T-helper 1 cell treated with Interleukin-12 subunit alpha and Interleukin-12 subunit beta and Interleukin-4 antibody, amounts not matched to agents 30 μg/mL and 1 μg/mL, for 36 hours (primary cell): ENCODE data around the gene GRAMD1C.

Source experiments
- H3K27ac Mint-ChIP-seq: one replicate; pipeline ENCODE4 v1.8.0; 2021; ENCODE audit warnings: mild to moderate bottlenecking, mixed read lengths
- H3K27me3 Mint-ChIP-seq: one replicate; pipeline ENCODE4 v1.8.0; 2021; ENCODE audit warnings: low read depth, mixed read lengths
- H3K36me3 Mint-ChIP-seq: one replicate; pipeline ENCODE4 v1.8.0; 2021; ENCODE audit warnings: low read depth, mixed read lengths
- H3K4me1 Mint-ChIP-seq: one replicate; pipeline ENCODE4 v1.8.0; 2021; ENCODE audit warnings: low read depth, mixed read lengths
- H3K4me3 Mint-ChIP-seq: one replicate; pipeline ENCODE4 v1.8.0; 2021; ENCODE audit warnings: mild to moderate bottlenecking, moderate library complexity, mixed read lengths
- H3K9me3 Mint-ChIP-seq: one replicate; pipeline ENCODE4 v1.8.0; 2021; ENCODE audit warnings: mixed read lengths

Gene GRAMD1C

GRCh38 chr3:113952921-113953320 lies 114.3 kb downstream of the GRAMD1C start:
- no peaks in the 10 kb centered on the region for H3K9me3 Mint-ChIP-seq
- H3K36me3 Mint-ChIP-seq, result no peaks in the 10 kb centered on the region
- peaks cover 23% of the 10 kb centered on the region for H3K27me3 Mint-ChIP-seq
- peaks cover 12% of the 10 kb centered on the region for H3K4me1 Mint-ChIP-seq
- H3K27ac Mint-ChIP-seq, result no peak overlapping the region
- H3K4me3 Mint-ChIP-seq, result no peak overlapping the region

- no peaks in the 10 kb centered on the region for H3K36me3 Mint-ChIP-seq
- H3K27me3 Mint-ChIP-seq, result peaks cover 21% of the 10 kb centered on the region
- no peak overlapping the region for H3K4me3 Mint-ChIP-seq
- H3K9me3 Mint-ChIP-seq, result no peaks in the 10 kb centered on the region
- no peak overlapping the region for H3K27ac Mint-ChIP-seq
- H3K4me1 Mint-ChIP-seq, result peaks cover 11% of the 10 kb centered on the region
These were observed 115.1 kb downstream of the GRAMD1C start for GRCh38 chr3:113953677-113954076.

- no peak overlapping the region for H3K27ac Mint-ChIP-seq
- H3K36me3 Mint-ChIP-seq, result no peaks in the 10 kb centered on the region
- H3K9me3 Mint-ChIP-seq, result no peaks in the 10 kb centered on the region
- H3K4me3 Mint-ChIP-seq, result no peak overlapping the region
- peaks cover 7% of the 10 kb centered on the region for H3K4me1 Mint-ChIP-seq
- peaks cover 16% of the 10 kb centered on the region for H3K27me3 Mint-ChIP-seq
These were observed 115.6 kb downstream of the GRAMD1C start for GRCh38 chr3:113954091-113954685.

GRCh38 chr3:113963879-113964278 lies 125.3 kb downstream of the GRAMD1C start:
- H3K27me3 Mint-ChIP-seq, result peaks cover 6% of the 10 kb centered on the region
- H3K4me1 Mint-ChIP-seq, result peaks cover 4% of the 10 kb centered on the region
- H3K27ac Mint-ChIP-seq, result no peak overlapping the region
- no peaks in the 10 kb centered on the region for H3K9me3 Mint-ChIP-seq
- H3K36me3 Mint-ChIP-seq, result no peaks in the 10 kb centered on the region
- H3K4me3 Mint-ChIP-seq, result no peak overlapping the region

GRCh38 chr3:113966172-113966571 lies 127.6 kb downstream of the GRAMD1C start:
- Mint-ChIP-seq H3K4me3 (no peak overlapping the region), H3K4me1 (peaks cover 4% of the 10 kb centered on the region), H3K9me3 (peaks cover under 1% of the 10 kb centered on the region), H3K27ac (no peak overlapping the region), H3K27me3 (peaks cover 11% of the 10 kb centered on the region), H3K36me3 (no peaks in the 10 kb centered on the region)

GRCh38 chr3:113968986-113969385 lies 130.4 kb downstream of the GRAMD1C start:
- Mint-ChIP-seq H3K9me3 (peaks cover 22% of the 10 kb centered on the region), H3K4me3 (no peak overlapping the region), H3K27ac (no peak overlapping the region), H3K4me1 (peaks cover under 1% of the 10 kb centered on the region), H3K36me3 (no peaks in the 10 kb centered on the region), H3K27me3 (peaks cover 11% of the 10 kb centered on the region)

GRCh38 chr3:113977822-113978221 lies 139.2 kb downstream of the GRAMD1C start:
- Mint-ChIP-seq H3K4me3 (no peak overlapping the region), H3K36me3 (peaks cover 4% of the 10 kb centered on the region), H3K27me3 (no peaks in the 10 kb centered on the region), H3K4me1 (no peaks in the 10 kb centered on the region), H3K9me3 (peaks cover 16% of the 10 kb centered on the region), H3K27ac (no peak overlapping the region)

GRCh38 chr3:113979916-113980315 lies 141.3 kb downstream of the GRAMD1C start:
- peaks cover 4% of the 10 kb centered on the region for H3K36me3 Mint-ChIP-seq
- H3K27ac Mint-ChIP-seq, result no peak overlapping the region
- no peaks in the 10 kb centered on the region for H3K4me1 Mint-ChIP-seq
- no peaks in the 10 kb centered on the region for H3K27me3 Mint-ChIP-seq
- H3K4me3 Mint-ChIP-seq, result no peak overlapping the region
- peaks cover under 1% of the 10 kb centered on the region for H3K9me3 Mint-ChIP-seq

GRCh38 chr3:113981803-113982202 lies 143.2 kb downstream of the GRAMD1C start:
- Mint-ChIP-seq H3K27me3 (no peaks in the 10 kb centered on the region), H3K4me1 (peaks cover 2% of the 10 kb centered on the region), H3K4me3 (no peak overlapping the region), H3K27ac (no peak overlapping the region), H3K9me3 (no peaks in the 10 kb centered on the region), H3K36me3 (peaks cover 4% of the 10 kb centered on the region)

GRCh38 chr3:113983544-113983943 lies 145.0 kb downstream of the GRAMD1C start:
- Mint-ChIP-seq H3K27ac (no peak overlapping the region), H3K36me3 (no peaks in the 10 kb centered on the region), H3K4me3 (no peak overlapping the region), H3K4me1 (peaks cover 2% of the 10 kb centered on the region), H3K27me3 (no peaks in the 10 kb centered on the region), H3K9me3 (no peaks in the 10 kb centered on the region)

GRCh38 chr3:113985541-113985940 lies 147.0 kb downstream of the GRAMD1C start:
- Mint-ChIP-seq H3K27me3 (no peaks in the 10 kb centered on the region), H3K9me3 (no peaks in the 10 kb centered on the region), H3K36me3 (no peaks in the 10 kb centered on the region), H3K4me3 (no peak overlapping the region), H3K4me1 (peaks cover 2% of the 10 kb centered on the region), H3K27ac (no peak overlapping the region)
